ENCODE data around the gene DPM2. TPM values are rescaled to one million over a fixed set of nuclear protein-coding genes. Genes with fewer than 3 reads are reported as not detected.

DPM2 gene
- total RNA-seq, 4 donors from 2014 or later, result 8.8 to 18.0 (median 13.5) TPM

GRCh38 chr9:127960410-127961154, 22.9 kb upstream of the DPM2 start:
- DNase-seq (ENCODE audit: low spot score) (no peak), ATAC-seq (ENCODE audit: low FRiP score) (no peak)
- no peak for TF ChIP-seq CTCF (IDR thresholded peaks at IDR 0.05)

- no peak for DNase-seq (ENCODE audit: low spot score)
- no peak for TF ChIP-seq CTCF (IDR thresholded peaks at IDR 0.05)
- no peak for ATAC-seq (ENCODE audit: low FRiP score)
These were observed 22.3 kb upstream of the DPM2 start for GRCh38 chr9:127959841-127960409.

GRCh38 chr9:127959398-127959797, 21.7 kb upstream of the DPM2 start:
- DNase-seq (ENCODE audit: low spot score) (no peak), ATAC-seq (ENCODE audit: low FRiP score) (no peak)
- no peak for TF ChIP-seq CTCF (IDR thresholded peaks at IDR 0.05)

GRCh38 chr9:127958728-127959127, 21.1 kb upstream of the DPM2 start:
- DNase-seq (ENCODE audit: low spot score), result no peak
- no peak for TF ChIP-seq CTCF (IDR thresholded peaks at IDR 0.05)
- ATAC-seq (ENCODE audit: low FRiP score), result no peak

GRCh38 chr9:127955294-127956015, 17.8 kb upstream of the DPM2 start:
- ATAC-seq (ENCODE audit: low FRiP score) (peak; percentile 52), DNase-seq (ENCODE audit: low spot score) (no peak)
- TF ChIP-seq CTCF (IDR thresholded peaks at IDR 0.05), result no peak

- no peak for TF ChIP-seq CTCF (IDR thresholded peaks at IDR 0.05)
- ATAC-seq (ENCODE audit: low FRiP score), result no peak
- no peak for DNase-seq (ENCODE audit: low spot score)
These were observed 17.2 kb upstream of the DPM2 start for GRCh38 chr9:127954831-127955293.

Data from omental fat pad (tissue), 4 donors.